Activated CD4-positive, CD25-positive, alpha-beta regulatory T cell treated with anti-CD3 and anti-CD28 coated beads, Interleukin-2, amount 50 U/mL, for 16 hours (primary cell): ENCODE results near the gene UBE2C.

Source experiments
- DNase-seq: peaks from one replicate; pipeline ENCODE4 v3.0.0-alpha.2; 2020; ENCODE audit warnings: low read depth, low spot score

The UBE2C gene

DNA sequence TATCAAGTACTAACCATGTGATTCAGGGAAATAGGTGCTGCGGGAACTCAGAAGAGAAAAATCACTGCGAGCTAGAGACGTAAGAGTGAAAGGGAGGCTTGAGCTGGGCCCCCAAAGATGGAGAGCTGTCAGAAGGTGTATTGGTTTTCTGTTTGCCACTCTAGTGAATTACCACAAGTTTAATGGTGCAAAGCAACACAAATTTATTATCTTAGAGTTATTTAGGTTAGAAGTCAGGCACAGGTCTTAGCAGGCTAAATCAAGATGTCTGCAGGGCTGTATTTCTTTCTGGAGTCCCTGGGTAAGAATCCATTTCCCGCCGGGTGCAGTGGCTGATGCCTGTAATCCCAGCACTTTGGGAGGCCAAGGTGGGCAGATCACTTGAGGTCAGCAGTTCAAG, 47.5 kb downstream of the UBE2C start:
- DNase-seq, result no peak

DNA sequence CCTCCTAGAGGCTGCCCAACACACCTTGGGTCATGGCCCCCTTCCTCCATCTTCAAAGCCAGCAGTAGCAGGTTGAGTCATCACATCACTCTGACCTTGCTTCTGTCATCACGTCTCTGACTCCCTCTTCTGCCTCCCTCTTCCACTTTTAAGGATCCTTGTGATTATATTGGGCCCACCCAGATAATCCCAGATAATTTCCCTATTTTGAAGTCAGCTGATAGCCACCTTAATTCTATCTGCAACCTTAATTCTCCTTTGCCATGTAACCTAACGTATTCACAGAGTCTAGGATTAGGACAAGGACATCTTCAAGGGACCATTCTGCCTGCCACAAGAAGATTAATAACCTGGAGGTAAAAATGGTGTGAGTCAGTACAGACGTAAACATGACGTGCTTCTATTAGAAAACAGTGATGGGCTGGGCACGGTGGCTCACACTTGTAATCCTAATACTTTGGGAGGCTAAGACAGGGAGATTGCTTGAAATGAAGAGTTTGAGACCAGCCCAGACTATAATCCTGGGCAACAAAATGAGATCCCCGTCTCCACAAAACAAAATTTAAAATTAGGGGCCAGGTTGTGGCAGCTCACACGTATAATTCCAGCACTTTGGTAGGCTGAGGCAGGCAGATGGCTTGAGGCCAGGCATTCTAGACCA, 48.2 kb downstream of the UBE2C start:
- DNase-seq, result no peak

GRCh38 chr20:45861221-45862075, 49.0 kb downstream of the UBE2C start:
- no peak for DNase-seq

DNA sequence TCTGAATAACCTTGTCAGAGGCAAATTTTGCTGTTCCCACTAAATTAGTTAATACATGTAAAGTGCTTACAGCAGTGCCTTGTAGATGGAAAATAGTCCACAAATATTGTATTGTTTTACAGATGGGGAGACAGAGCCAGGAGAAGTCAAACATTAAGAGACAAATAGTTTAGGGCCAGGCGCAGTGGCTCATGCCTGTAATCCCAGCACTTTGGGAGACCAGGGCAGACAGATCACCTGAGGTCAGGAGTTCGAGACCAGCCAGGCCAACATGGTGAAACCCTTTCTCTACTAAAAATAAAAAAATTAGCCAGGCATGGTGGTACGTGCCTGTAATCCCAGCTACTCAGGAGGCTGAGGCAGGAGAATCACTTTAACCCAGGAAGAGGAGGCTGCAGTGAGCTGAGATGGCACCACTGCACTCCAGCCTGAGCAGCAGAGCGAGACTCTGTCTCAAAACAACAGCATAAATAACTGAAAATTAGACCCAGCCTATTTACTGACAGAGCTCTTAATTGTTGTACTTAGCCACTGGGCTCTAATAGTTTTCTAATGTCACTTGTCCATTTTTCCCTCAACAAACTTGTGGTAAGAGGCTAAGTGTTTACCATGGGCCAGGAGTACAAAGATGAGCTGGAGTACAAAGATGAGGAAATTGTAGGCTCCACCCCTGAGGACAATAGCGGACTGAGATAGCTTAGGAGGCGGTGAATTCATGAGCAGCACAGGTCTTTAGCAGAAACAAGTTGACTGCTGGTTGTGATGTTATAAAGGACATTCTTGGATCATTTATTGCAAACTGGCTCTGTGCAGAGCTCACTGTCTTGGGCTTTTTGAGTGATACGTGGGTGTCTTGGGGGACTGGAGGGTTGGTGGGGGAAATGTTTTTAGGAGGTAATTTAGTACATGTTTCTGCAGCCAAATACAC, 51.4 kb downstream of the UBE2C start:
- no peak for DNase-seq

DNA sequence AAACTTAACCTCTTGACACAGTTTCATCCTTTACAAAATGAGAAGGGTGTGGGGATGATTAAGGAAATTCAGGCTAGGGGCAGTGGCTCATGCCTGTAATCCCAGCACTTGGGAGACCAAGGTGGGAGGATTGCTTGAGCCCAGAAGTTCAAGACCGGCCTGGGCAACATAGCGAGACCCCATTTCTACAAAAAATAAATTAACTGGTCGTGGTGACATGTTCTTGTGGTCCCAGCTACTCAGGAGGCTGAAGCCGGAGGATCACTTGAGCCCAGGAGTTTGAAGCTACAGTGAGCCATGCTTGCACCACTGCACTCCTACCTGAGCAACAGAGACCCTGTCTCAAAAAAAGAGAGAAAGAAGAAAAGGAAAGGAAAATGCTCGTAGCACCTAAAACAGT, 54.0 kb downstream of the UBE2C start:
- DNase-seq, result no peak
